IMR-90 (cell line): ENCODE data around the gene CLSTN1. TPM values are rescaled to one million over a fixed set of nuclear protein-coding genes. Genes with fewer than 3 reads are reported as not detected.

Source experiments
- ATAC-seq: fragments of 200-7000 bp; cut with Tn5 transposase; 2 replicates; pipeline ENCODE4 v1.9.1; 2020; ENCODE audit warnings: low read depth, mild to moderate bottlenecking, moderate library complexity
- BruUV-seq: library from RNA; stranded (reverse); fragments of 400-500 nt; replicated peaks from 2 replicates; lab custom pipeline; 2021; lab: Mats Ljungman, UMichigan
- CTCF ChIA-PET: fragments of 300-600 bp; formaldehyde crosslinking; extraction: SDS; loops from one replicate; lab custom pipeline; 2021; ENCODE audit warnings: antibody characterized with exemption; lab: Yijun Ruan, JAX
- POLR2A ChIA-PET: fragments of 300-600 bp; sonication (Branson Sonifier 250); formaldehyde crosslinking; loops from one replicate; lab custom pipeline; 2022; ENCODE audit warnings: antibody characterized with exemption; ENCODE audit not compliant: unreplicated experiment; lab: Charles Lee
- DNase-seq: peaks from one replicate; pipeline ENCODE4 v3.0.0; 2013
- H2AFZ ChIP-seq: replicated peaks from 2 replicates; pipeline ENCODE3; 2013; ENCODE audit warnings: low read length, mild to moderate bottlenecking; ENCODE audit not compliant: poor library complexity
- H2AK5ac ChIP-seq: 2 replicates; pipeline ENCODE4 v1.6.1; 2013; ENCODE audit warnings: low read depth, low read length, inconsistent platforms
- H2AK9ac ChIP-seq: replicated peaks from 2 replicates; pipeline ENCODE3; 2013; ENCODE audit warnings: mild to moderate bottlenecking, low read depth, low read length, moderate library complexity; ENCODE audit not compliant: poor library complexity
- H2BK120ac ChIP-seq: 2 replicates; pipeline ENCODE4 v1.6.1; 2013; ENCODE audit warnings: low read depth, low read length, inconsistent platforms
- H2BK15ac ChIP-seq: 3 replicates; pipeline ENCODE4 v1.6.1; 2013; ENCODE audit warnings: low read depth, low read length, inconsistent platforms
- H2BK20ac ChIP-seq: 2 replicates; pipeline ENCODE4 v1.6.1; 2013; ENCODE audit warnings: low read depth, mild to moderate bottlenecking, inconsistent platforms, low read length, moderate library complexity
- H2BK5ac ChIP-seq: 2 replicates; pipeline ENCODE4 v1.6.1; 2013; ENCODE audit warnings: mild to moderate bottlenecking, low read depth, low read length, inconsistent platforms; ENCODE audit not compliant: poor library complexity, severe bottlenecking
- H3K14ac ChIP-seq: replicated peaks from 2 replicates; pipeline ENCODE4 v1.6.1; 2013; ENCODE audit warnings: low read depth, low read length, inconsistent platforms
- H3K18ac ChIP-seq: 2 replicates; pipeline ENCODE4 v1.6.1; 2013; ENCODE audit warnings: low read depth, low read length, control low read depth
- H3K23ac ChIP-seq: 2 replicates; pipeline ENCODE4 v1.6.1; 2013; ENCODE audit warnings: low read depth, low read length, inconsistent platforms
- H3K27ac ChIP-seq: 2 replicates; pipeline ENCODE4 v1.5.1; 2013; ENCODE audit warnings: mild to moderate bottlenecking, control low read depth, low read length; ENCODE audit not compliant: insufficient read depth
- H3K27me3 ChIP-seq: 2 replicates; pipeline ENCODE4 v1.6.1; 2013; ENCODE audit warnings: low read length; ENCODE audit not compliant: control insufficient read depth, insufficient read depth
- H3K36me3 ChIP-seq: 2 replicates; pipeline ENCODE4 v1.6.1; 2013; ENCODE audit warnings: low read length, mixed read lengths; ENCODE audit not compliant: control insufficient read depth, insufficient read depth
- H3K4ac ChIP-seq: 2 replicates; pipeline ENCODE4 v1.6.1; 2013; ENCODE audit warnings: low read depth, low read length, inconsistent platforms
- H3K4me1 ChIP-seq: 2 replicates; pipeline ENCODE4 v1.6.1; 2013; ENCODE audit warnings: low read length, mixed read lengths; ENCODE audit not compliant: control insufficient read depth, insufficient read depth
- H3K4me2 ChIP-seq: 2 replicates; pipeline ENCODE4 v1.6.1; 2013; ENCODE audit warnings: low read depth, mild to moderate bottlenecking, control low read depth, low read length, moderate library complexity
- H3K4me3 ChIP-seq: 2 replicates; pipeline ENCODE4 v1.5.1; 2013; ENCODE audit warnings: low read depth, mild to moderate bottlenecking, control low read depth, low read length, moderate library complexity; ENCODE audit not compliant: insufficient read depth
- H3K56ac ChIP-seq: 2 replicates; pipeline ENCODE4 v1.6.1; 2013; ENCODE audit warnings: low read length, inconsistent platforms; ENCODE audit not compliant: insufficient read depth; ENCODE audit errors: extremely low read depth
- H3K79me1 ChIP-seq, 2 experiments: 2 replicates each; pipeline ENCODE4 v1.6.1; 2013; ENCODE audit warnings: low read length in 2 of 2, inconsistent platforms in 1 of 2, low read depth in 1 of 2
- H3K9ac ChIP-seq: 2 replicates; pipeline ENCODE4 v1.6.1; 2013; ENCODE audit warnings: low read depth, low read length, control low read depth
- H3K9me1 ChIP-seq: 2 replicates; pipeline ENCODE4 v1.6.1; 2013; ENCODE audit warnings: low read length, inconsistent platforms; ENCODE audit not compliant: insufficient read depth
- H3K9me3 ChIP-seq: 2 replicates; pipeline ENCODE4 v1.6.1; 2013; ENCODE audit warnings: low read length; ENCODE audit not compliant: control insufficient read depth, insufficient read depth
- H4K20me1 ChIP-seq: 2 replicates; pipeline ENCODE4 v1.6.1; 2013; ENCODE audit warnings: low read length, inconsistent platforms; ENCODE audit not compliant: insufficient read depth
- H4K5ac ChIP-seq: 2 replicates; pipeline ENCODE4 v1.6.1; 2013; ENCODE audit warnings: mild to moderate bottlenecking, low read depth, low read length, control low read depth
- H4K8ac ChIP-seq, 2 experiments: 2 replicates each; pipeline ENCODE4 v1.6.1; 2013; ENCODE audit warnings: low read depth in 2 of 2, low read length in 2 of 2, control low read depth in 1 of 2, inconsistent platforms in 1 of 2
- H4K91ac ChIP-seq: 2 replicates; pipeline ENCODE4 v1.6.1; 2013; ENCODE audit warnings: low read depth, low read length, inconsistent platforms; ENCODE audit not compliant: insufficient read depth
- BHLHE40 ChIP-seq: fragments of 150-350 bp; IDR thresholded peaks from 2 replicates; pipeline ENCODE4 v1.6.1; 2016; ENCODE audit warnings: mild to moderate bottlenecking, low read depth, low read length
- CEBPB ChIP-seq: IDR thresholded peaks from 2 replicates; pipeline ENCODE4 v1.6.1; 2012; ENCODE audit warnings: low read depth, low read length, improper control_type of control experiment
- CHD1 ChIP-seq: IDR thresholded peaks from 2 replicates; pipeline ENCODE4 v1.6.1; 2012; ENCODE audit warnings: low read depth, low read length, improper control_type of control experiment
- FOS ChIP-seq: fragments of 150-350 bp; IDR thresholded peaks from 2 replicates; pipeline ENCODE4 v1.6.1; 2016; ENCODE audit warnings: low read depth, low read length
- MAFK ChIP-seq: IDR thresholded peaks from 2 replicates; pipeline ENCODE4 v1.6.1; 2012; ENCODE audit warnings: low read depth, low read length, improper control_type of control experiment
- MAZ ChIP-seq: IDR thresholded peaks from 2 replicates; pipeline ENCODE4 v1.6.1; 2012; ENCODE audit warnings: low read depth, mild to moderate bottlenecking, low read length, improper control_type of control experiment, moderate library complexity, borderline replicate concordance
- MXI1 ChIP-seq: IDR thresholded peaks from 2 replicates; pipeline ENCODE4 v1.6.1; 2012; ENCODE audit warnings: low read depth, mild to moderate bottlenecking, low read length, moderate library complexity, borderline replicate concordance
- NFE2L2 ChIP-seq: fragments of 150-350 bp; IDR thresholded peaks from 2 replicates; pipeline ENCODE4 v1.6.1; 2016; ENCODE audit warnings: low read depth, mild to moderate bottlenecking, low read length
- POLR2A ChIP-seq: IDR thresholded peaks from 2 replicates; pipeline ENCODE4 v1.6.1; 2012; ENCODE audit warnings: mild to moderate bottlenecking, low read depth, low read length
- RAD21 ChIP-seq: IDR thresholded peaks from 2 replicates; pipeline ENCODE4 v1.6.1; 2012; ENCODE audit warnings: low read length, improper control_type of control experiment
- RCOR1 ChIP-seq: IDR thresholded peaks from 2 replicates; pipeline ENCODE4 v1.6.1; 2012; ENCODE audit warnings: mild to moderate bottlenecking, low read length, improper control_type of control experiment; ENCODE audit not compliant: insufficient replicate concordance
- RFX5 ChIP-seq: IDR thresholded peaks from 2 replicates; pipeline ENCODE4 v1.8.0; 2012; ENCODE audit warnings: low read depth, mild to moderate bottlenecking, low read length, moderate library complexity
- SMC3 ChIP-seq: fragments of 150-350 bp; IDR thresholded peaks from 2 replicates; pipeline ENCODE4 v1.6.1; 2016; ENCODE audit warnings: low read depth, mild to moderate bottlenecking, antibody characterized with exemption, low read length, moderate library complexity
- WGBS, 2 experiments: methylation state at CpG; one replicate each; pipeline versions ENCODE4 v1.1.5 to v1.1.7; 2013; ENCODE audit warnings: missing lambda C conversion rate in 2 of 2; ENCODE audit not compliant: insufficient read length in 1 of 2; ENCODE audit errors: extremely low coverage in 2 of 2; 5-methylcytosine and 5-hydroxymethylcytosine counted together
- dilution Hi-C: fragments of 300-500 bp; cut with HindIII; formaldehyde crosslinking; loops from one replicate; pipeline ENCODE4 v1.14.3; 2018; ENCODE audit warnings: low sequenced_read_pairs; ENCODE audit not compliant: unreplicated experiment
- in situ Hi-C: fragments of 300-500 bp; cut with MboI; formaldehyde crosslinking; loops from 3 replicates; pipeline ENCODE4 v1.14.3; 2019; ENCODE audit warnings: low sequenced_read_pairs, inconsistent platforms, mixed read lengths
- intact Hi-C: fragments of 100-400 bp; cut with micrococcal nuclease; formaldehyde crosslinking; loops from 2 replicates; pipeline ENCODE4 v1.10.0; 2022
- polyA plus RNA-seq, 3 experiments: library from polyadenylated mRNA; depleted of rRNA; stranded (reverse); fragments of >200 nt; gene quantifications; 2 replicates each; pipeline ENCODE4 v1.2.3, GENCODE V29; 2012; ENCODE audit warnings: low replicate concordance in 1 of 3
- total RNA-seq: library from RNA; depleted of rRNA; stranded (reverse); fragments of >200 nt; gene quantifications from 2 replicates; pipeline ENCODE4 v1.2.3, GENCODE V29; 2012
- TF ChIP-seq, protein P1 (sequence below): conservative IDR thresholded peaks from 2 replicates; pipeline ENCODE4 v1.5.1; 2012; ENCODE audit warnings: mild to moderate bottlenecking, low read depth, low read length, improper control_type of control experiment
- TF ChIP-seq, protein P2 (sequence below): fragments of 150-350 bp; IDR thresholded peaks from 2 replicates; pipeline ENCODE4 v1.6.1; 2017; ENCODE audit warnings: mild to moderate bottlenecking, antibody characterized with exemption, low read length, low read depth
- TF ChIP-seq, protein P3 (sequence below): fragments of 150-350 bp; IDR thresholded peaks from 2 replicates; pipeline ENCODE4 v1.6.1; 2016; ENCODE audit warnings: low read depth, mild to moderate bottlenecking, low read length, moderate library complexity, borderline replicate concordance

The CLSTN1 gene
- total and polyA plus RNA-seq, 2 of the 4 experiments (the other 2 are of a cell fraction), result 30.1 to 72.2 TPM

DNA sequence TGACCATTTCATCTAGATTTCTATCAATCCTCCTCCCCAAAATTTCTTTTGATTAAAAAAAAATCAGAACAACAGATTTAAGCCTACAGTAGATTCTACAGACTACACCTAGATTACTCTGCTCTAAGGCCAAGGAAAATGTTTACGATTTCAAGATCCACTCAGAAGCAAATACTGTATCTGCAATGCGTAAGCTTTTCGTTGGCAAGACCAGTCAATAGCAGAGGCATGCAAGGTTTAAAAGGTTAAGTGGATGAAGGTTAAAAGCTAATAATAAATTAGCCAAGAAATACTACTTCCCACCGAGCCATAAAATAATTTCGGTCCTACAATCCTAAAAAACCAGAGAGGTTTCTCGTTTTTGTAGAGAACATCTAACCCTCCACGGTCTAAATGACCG, 1.3 kb downstream of the CLSTN1 start:
- H2BK20ac ChIP-seq, result no peak overlapping the region
- H3K9me1 ChIP-seq, result peaks cover 7% of the 10 kb centered on the region; the same call in 1 of the 2 replicates
- H4K8ac ChIP-seq, result no peak overlapping the region
- H3K4me3 ChIP-seq, result peak overlapping the region; percentile 94
- H3K56ac ChIP-seq, result no peak overlapping the region; the same call in 1 of the 2 replicates
- intact Hi-C loops, result loop anchor here (5.0 kb wide), 1 partner anchor 40 kb away; no protein-coding TSS in a partner anchor
- peak overlapping the region; percentile 83 for H2AK9ac ChIP-seq
- no peak overlapping the region for H2BK15ac ChIP-seq
- peaks cover 15 to 40% of the 10 kb centered on the region in 2 experiments for H3K79me1 ChIP-seq
- dilution Hi-C loops, result no loop called here
- no peak overlapping the region for H2BK120ac ChIP-seq
- no peak overlapping the region for H2BK5ac ChIP-seq
- peak overlapping the region; percentile 79 for H2AFZ ChIP-seq
- no CpG with 5 or more reads among the region's 8 CpGs for WGBS, 2 experiments
- peak overlapping the region; percentile 39 for H3K27ac ChIP-seq
- H4K20me1 ChIP-seq, result peaks cover 33% of the 10 kb centered on the region
- ATAC-seq (no peak), DNase-seq (peak; percentile 41)
- TF ChIP-seq MXI1, result no peak
- no peak for TF ChIP-seq MAFK
- TF ChIP-seq, protein P1, sequence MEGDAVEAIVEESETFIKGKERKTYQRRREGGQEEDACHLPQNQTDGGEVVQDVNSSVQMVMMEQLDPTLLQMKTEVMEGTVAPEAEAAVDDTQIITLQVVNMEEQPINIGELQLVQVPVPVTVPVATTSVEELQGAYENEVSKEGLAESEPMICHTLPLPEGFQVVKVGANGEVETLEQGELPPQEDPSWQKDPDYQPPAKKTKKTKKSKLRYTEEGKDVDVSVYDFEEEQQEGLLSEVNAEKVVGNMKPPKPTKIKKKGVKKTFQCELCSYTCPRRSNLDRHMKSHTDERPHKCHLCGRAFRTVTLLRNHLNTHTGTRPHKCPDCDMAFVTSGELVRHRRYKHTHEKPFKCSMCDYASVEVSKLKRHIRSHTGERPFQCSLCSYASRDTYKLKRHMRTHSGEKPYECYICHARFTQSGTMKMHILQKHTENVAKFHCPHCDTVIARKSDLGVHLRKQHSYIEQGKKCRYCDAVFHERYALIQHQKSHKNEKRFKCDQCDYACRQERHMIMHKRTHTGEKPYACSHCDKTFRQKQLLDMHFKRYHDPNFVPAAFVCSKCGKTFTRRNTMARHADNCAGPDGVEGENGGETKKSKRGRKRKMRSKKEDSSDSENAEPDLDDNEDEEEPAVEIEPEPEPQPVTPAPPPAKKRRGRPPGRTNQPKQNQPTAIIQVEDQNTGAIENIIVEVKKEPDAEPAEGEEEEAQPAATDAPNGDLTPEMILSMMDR, result no peak
- TF ChIP-seq, protein P2, sequence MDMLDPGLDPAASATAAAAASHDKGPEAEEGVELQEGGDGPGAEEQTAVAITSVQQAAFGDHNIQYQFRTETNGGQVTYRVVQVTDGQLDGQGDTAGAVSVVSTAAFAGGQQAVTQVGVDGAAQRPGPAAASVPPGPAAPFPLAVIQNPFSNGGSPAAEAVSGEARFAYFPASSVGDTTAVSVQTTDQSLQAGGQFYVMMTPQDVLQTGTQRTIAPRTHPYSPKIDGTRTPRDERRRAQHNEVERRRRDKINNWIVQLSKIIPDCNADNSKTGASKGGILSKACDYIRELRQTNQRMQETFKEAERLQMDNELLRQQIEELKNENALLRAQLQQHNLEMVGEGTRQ, result no peak
- TF ChIP-seq SMC3, result no peak
- TF ChIP-seq, protein P3, sequence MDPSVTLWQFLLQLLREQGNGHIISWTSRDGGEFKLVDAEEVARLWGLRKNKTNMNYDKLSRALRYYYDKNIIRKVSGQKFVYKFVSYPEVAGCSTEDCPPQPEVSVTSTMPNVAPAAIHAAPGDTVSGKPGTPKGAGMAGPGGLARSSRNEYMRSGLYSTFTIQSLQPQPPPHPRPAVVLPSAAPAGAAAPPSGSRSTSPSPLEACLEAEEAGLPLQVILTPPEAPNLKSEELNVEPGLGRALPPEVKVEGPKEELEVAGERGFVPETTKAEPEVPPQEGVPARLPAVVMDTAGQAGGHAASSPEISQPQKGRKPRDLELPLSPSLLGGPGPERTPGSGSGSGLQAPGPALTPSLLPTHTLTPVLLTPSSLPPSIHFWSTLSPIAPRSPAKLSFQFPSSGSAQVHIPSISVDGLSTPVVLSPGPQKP, result no peak
- no peak for TF ChIP-seq CEBPB
- no peak for TF ChIP-seq FOS
- TF ChIP-seq RCOR1, result no peak
- no peak for TF ChIP-seq RFX5
- TF ChIP-seq BHLHE40, result no peak
- no peak for TF ChIP-seq CHD1
- no peak for TF ChIP-seq MAZ
- TF ChIP-seq RAD21, result no peak
- no peak for TF ChIP-seq POLR2A
- TF ChIP-seq NFE2L2, result no peak
- H3K18ac ChIP-seq, result 0 out of 2 replicates have a peak overlapping the region, but pooled peaks have one; percentile 39
- peak overlapping the region; percentile 73; the same call in 1 of the 2 replicates for H3K4ac ChIP-seq
- peak overlapping the region; percentile 95 for H3K4me2 ChIP-seq
- no peak overlapping the region for H4K5ac ChIP-seq
- H3K36me3 ChIP-seq, result no peaks in the 10 kb centered on the region
- H2AK5ac ChIP-seq, result no peak overlapping the region
- H3K14ac ChIP-seq, result peak overlapping the region; percentile 67
- BruUV-seq, result no TSS peak
- ChIA-PET CTCF (no interaction called here), POLR2A (no interaction called here)
- H3K23ac ChIP-seq, result peak overlapping the region; percentile 21; the same call in 1 of the 2 replicates
- H3K9me3 ChIP-seq, result no peaks in the 10 kb centered on the region
- in situ Hi-C loops, result no loop called here
- H3K4me1 ChIP-seq, result 0 out of 2 replicates have a peak, but pooled peaks cover 2% of the 10 kb centered on the region
- H4K91ac ChIP-seq, result no peak overlapping the region
- H3K9ac ChIP-seq, result peak overlapping the region; percentile 88
- no peaks in the 10 kb centered on the region for H3K27me3 ChIP-seq
